ENCODE data around the gene EVI5L.
A peak's percentile ranks its signal among the peaks of the same experiment; 100 is the strongest.

EVI5L gene

DNA sequence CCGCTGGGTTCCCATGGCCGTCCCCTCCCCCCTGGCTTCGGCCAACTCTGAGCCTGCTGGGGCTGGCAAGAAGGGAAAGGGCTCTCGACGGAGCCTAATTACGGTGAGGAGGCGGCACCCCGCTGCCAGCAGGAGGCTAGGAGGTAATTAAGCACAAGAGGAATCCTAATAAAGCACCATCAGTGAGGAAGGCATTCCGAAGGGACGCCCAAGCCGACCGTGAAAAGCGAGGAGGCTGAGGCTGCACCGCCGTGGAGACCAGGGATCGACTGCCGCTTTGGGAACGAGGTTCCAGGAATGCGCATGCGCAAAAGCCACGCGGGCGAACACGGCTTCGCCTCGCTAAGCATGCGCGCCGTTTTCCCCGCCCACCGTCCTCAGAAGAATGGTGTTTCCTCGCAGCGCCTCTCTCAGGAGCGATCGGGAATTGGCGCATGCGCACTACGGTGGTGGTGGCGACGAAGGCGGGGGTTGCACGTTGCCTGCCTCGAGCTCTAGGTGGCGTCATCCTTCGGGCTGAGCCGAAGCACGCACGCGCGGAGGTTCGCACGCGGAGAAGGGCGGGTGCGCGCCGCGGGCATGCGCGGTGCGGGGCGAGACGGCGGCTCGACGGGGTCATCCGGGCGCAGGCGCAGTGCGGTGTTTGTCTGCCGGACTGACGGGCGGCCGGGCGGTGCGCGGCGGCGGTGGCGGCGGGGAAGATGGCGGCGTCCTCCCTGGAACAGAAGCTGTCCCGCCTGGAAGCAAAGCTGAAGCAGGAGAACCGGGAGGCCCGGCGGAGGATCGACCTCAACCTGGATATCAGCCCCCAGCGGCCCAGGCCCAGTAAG, 73.4 kb downstream of the EVI5L start, which contains the start of gene MAP2K7:
MAP2K7 (plus strand) TSS at position 634 of the 830 bp plus-strand sequence; CDS start at position 702, 68 bp downstream.
- DNase-seq: peak; percentile 98

DNA sequence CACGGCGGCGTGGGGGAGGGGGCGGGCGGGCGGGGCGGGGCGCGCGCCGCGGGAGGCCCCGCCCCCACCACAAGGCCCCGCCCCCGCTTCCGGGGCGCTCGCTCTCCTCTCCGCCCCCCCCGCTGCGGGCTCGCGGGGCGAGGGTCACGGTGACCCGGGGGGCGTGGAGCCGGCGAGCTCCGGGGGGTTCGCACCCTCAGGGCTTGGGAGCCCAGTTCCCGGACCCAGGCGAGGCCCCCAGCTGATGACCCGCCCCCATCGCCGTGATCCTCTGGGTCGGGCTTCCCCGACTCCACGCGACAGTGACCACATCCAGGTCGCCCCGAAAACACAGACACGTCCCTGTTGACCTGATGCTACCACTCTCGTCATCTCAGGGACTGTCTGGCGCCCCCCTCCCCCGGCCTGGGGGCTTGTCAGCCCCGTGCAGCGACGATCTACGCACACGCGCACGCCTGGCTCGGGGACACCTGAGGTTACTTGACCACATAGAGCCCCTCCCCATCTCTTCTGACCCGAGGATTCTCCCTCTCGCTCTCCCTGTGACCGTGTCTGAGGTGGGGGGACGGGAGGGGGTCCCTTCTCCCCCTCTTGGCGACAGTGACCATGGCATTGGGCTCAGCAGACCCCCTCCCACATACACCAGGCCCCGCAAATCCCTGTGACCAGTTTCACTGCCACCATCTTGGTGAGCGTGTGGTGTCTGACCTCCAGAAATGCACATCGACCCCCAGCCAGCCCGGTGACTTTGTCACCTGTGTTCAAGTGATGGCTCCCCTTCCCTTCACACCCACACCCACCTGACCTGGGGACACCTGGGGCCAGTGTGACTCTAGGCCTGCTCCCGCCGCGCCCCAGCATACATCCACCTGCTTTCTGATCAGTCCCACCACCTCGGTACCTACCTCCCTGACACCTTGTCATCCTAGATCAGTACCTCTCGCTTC, 74.3 kb downstream of the EVI5L start:
- peak in 1 of 2 experiments; percentile 48 for DNase-seq

DNA sequence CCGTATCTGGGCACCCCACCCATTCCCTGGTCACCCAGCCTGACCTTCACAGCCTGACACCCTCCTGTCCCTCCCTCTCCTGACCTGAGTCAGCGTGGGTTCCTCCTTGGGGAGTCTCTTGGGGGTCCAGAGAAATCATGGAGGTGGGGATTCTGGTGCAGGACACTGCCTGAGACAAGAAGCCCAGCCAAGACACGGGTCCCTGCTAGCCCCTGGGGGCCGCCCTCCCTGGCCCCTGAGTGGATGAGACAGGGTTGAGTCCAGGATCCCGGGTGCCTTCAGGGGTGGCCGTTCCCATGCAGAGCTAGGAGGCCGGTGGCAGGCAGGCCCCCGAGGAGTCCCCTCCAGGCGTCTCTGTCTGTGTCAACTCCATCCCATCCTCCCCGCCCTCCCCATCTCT, 75.2 kb downstream of the EVI5L start:
- no peak for DNase-seq

DNA sequence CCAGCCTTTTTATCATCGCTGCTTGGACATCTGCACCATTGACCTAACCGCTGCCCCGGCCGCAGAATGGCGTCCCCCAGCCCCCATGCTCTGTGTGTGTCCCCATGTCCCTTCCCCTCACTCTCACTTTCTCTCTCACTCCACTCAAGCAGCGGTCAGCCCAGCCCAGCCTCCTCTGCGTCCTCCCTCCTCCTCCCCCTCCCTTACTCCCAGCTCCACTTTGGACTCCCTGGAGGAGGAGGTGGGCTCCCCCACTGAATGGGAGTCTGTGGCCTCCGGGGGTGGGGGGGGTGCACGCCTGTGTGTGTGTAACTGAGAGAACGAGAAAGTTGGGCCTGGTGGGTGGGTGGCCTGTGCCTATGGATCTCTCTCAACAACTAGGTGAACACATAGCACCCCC, 75.8 kb downstream of the EVI5L start:
- DNase-seq: no peak

DNA sequence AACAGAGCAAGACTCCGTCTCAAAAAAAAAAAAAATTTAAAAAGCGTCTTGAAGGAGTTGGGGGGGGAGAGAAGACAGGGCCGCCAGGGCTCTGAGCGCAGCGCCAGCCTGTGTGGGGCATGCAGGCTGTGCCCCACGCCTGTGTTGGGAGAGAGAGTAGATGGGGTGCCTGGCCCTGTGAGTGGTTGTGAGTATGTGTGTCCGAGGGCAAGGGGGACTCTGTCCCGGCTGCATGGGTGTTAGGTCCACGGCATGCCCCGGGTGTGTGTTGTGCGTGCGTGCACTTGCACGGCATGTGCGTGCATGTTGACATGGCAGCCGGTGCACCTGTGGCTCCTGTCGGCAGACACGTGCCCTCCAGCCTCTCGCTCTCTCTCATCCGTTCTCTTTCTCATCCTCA, 77.1 kb downstream of the EVI5L start:
- DNase-seq: no peak

DNA sequence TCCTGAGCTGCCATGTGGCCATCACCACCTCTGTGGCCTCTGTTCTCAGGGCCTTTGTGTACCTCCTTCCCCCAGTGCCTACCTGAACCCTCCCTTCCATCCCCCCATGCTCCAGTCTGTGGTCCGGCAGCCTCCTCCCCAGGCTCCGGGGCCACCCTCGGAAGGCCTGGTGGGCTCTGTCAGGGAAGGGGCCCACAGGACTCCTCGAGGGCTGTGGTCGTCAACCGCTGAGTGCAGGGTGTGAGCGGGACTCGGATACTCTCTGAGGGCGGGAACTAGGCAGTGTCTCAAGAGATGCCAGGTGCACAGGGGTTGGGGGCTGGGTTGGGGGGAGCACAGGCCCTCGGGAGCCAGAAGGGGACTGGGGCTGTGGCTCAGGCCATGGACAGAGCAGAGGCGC, 77.5 kb downstream of the EVI5L start:
- DNase-seq: no peak

DNA sequence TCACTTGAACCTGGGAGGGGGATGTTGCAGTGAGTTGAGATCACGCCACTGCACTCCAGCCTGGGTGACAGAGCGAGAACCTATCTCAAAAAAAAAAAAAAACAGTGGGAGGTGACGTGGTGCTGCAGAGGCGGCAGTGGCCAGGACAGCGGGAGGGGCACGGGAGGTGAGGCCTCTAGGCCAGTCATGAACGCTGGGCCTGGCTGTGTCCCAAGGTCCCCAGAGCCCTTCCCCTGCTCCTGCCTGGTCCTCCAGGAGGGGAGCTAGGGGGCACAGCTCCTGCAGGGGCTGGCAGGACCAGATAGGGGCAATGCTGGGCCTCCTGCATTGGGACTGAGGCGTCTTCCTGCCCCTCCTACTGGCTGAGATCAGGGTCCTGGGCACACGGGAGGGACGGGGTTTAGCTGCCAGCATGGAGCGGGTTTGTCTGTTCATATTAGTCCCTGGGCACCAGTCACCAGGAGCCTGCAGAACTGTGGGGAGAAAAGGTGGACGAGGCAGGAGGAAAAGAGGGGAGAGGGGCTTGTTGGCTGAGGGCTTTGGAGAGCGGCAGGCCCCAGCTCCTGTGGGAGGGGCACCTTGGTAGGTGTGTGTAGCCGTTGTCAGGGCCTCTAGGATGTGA, 78.2 kb downstream of the EVI5L start:
- DNase-seq: no peak

DNA sequence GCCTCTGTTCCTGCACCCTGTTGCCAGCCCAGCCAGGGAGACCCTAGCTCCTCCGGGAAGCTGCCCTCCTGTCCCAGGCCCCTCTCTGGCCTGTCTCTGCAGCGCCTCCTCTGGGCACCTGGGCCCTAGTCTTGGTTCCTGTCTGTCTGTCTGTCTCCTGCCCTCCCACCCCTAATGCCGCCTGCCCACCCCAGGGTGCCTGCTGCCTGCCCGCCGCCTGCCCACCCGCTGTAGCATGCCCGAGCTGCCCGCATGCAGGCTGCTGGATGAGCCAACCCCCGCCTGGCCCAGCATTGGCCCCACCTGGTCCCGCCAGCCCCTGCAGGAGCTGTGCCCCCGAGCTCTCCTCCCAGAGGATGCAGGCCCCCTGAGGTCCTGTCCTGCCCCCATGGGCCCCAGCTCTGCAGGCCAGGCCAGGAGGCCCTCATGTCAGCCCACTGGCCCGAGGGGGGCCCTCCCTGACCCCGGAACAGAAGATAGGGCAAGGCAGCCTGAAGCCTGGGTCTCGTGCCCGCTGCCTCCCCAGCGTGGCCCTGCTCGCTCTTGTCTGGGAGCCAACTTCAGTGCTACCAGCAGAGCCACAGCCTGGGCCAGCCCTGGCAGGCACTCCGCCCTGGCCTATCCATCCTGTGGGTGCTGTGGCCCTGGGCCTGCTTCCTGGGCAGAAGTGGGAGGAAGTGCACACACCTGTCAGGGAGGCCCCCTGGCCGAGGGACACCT, 78.9 kb downstream of the EVI5L start:
- no peak for DNase-seq

DNA sequence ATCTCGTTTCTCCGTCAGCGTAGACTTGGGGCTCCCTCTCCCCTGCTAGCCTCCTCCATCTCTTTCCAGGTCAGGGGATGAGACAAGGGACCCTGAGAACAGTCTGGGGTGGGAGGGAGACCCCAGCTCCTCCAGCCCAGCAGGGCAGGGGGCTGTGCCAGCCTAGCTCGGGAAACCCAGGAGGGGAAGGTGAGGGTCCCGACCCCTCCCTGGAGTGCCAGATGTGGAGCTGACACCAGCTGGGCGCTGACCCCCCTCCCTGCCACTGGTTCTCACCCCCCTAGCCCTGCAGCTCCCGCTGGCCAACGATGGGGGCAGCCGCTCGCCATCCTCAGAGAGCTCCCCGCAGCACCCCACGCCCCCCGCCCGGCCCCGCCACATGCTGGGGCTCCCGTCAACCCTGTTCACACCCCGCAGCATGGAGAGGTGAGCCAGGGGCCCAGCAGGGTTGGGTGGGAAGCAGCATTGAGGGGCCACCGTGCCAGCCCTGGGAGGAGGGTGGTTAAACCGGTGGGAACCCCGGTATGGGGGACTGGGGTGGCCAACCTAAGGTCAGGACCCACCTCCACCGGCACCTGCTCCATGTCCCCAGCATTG, 79.6 kb downstream of the EVI5L start:
- DNase-seq: no peak

DNA sequence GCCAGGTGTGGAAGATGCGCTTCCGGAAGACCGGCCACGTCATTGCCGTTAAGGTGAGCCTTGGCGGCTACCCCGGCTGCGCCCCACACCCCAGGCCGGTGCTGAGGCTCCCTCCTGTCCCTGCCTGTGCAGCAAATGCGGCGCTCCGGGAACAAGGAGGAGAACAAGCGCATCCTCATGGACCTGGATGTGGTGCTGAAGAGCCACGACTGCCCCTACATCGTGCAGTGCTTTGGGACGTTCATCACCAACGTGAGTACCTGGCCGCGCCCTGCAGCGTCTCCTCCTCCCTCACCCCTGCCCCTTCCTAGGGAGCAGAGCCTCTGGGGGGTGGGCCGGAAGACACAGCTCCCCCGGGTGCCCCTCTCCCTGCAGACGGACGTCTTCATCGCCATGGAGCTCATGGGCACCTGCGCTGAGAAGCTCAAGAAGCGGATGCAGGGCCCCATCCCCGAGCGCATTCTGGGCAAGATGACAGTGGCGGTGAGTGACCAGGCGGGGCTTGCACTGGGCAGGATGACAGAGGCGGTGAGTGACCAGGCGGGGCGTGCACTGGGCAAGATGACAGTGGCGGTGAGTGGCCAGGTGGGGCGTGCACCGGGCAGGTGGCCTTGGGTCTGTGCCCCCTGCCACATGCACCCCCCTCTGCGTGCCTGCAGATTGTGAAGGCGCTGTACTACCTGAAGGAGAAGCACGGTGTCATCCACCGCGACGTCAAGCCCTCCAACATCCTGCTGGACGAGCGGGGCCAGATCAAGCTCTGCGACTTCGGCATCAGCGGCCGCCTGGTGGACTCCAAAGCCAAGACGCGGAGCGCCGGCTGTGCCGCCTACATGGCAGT, 80.5 kb downstream of the EVI5L start:
- DNase-seq: no peak

DNA sequence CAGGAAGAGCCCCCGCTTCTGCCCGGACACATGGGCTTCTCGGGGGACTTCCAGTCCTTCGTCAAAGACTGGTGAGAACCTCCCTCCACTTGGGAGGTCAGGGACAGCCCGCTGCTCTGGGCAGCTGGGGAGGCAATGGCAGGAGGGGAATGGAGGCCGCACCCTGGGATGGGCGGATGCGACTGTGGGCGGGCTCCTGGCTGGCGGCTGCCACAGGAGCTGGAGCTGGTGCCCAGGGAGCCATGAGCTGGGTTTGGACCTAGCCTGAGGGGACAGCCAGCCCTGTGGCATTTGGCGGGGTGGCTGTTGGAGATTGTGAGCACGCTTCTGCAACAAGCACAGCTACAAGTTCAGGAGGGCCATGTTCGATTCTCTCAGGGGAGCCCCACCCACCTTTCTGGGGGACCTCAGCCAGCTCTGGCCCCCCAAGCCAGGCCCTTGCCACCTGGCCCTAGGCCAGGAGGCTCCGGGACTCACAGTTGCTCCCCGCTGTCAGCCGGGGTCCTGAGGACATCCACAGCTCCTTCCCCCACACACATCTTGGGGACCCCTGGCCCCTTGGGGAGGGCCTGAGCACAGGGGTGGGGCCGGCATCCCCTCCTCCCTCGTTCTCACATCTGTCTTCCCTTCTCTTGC, 81.6 kb downstream of the EVI5L start:
- no peak for DNase-seq

DNA sequence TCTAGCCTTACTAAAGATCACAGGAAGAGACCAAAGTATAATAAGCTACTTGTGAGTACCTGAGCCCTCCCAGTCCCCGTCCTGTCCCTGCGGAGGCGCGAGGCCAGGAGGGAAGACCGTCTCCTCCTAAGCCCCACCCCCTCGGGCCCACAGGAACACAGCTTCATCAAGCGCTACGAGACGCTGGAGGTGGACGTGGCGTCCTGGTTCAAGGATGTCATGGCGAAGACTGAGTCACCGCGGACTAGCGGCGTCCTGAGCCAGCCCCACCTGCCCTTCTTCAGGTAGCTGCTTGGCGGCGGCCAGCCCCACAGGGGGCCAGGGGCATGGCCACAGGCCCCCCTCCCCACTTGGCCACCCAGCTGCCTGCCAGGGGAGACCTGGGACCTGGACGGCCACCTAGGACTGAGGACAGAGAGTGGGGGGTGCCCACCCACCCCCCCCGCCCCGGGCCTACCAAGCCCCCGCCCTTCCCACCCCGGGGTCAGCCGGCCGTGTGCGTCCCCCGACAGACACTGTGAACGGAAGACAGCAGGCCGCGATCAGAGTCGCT, 82.2 kb downstream of the EVI5L start:
- no peak for DNase-seq

DNA sequence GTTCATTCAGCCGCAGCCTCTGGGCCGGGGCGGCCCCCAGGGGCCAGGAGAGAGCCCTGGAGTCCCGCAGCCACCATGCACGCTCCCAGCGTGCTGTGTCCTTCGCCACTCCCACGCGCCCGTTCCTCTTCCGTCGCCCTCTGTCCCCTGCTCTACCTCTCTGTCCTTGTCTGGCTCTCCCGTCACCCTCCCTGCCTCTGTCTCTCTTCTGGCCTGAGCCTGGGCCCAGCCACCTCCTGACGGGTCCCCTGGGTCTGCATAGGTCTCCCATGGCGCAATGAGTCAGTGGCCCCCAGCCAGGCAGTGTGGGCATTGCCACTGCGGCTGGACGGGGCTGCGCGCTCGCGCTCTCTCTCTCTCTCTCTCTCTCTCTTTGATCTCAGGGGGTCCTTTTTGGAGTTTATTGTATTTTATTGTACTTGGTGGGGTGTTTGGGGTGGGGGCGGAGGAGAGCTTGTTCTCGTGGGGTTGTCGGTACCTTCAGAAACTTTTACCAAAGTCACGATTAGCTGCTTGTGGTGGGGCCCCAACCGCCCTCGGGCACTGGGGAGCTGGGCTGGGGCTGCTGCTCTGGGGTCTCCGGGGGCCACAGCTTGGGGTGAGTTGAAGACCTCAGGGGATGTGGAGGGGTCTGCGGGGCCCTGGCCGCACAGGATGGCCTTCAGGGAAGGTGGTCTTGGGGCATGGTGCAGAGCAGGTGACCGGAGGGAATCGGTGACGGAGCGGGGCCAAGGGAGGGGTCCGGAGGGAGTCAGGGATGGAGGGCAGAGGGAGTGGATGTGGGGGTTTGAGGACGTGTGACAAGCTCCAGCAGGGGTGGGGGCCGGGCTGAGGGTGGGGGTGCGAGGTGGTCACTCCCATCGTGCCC, 82.9 kb downstream of the EVI5L start:
- no peak for DNase-seq

DNA sequence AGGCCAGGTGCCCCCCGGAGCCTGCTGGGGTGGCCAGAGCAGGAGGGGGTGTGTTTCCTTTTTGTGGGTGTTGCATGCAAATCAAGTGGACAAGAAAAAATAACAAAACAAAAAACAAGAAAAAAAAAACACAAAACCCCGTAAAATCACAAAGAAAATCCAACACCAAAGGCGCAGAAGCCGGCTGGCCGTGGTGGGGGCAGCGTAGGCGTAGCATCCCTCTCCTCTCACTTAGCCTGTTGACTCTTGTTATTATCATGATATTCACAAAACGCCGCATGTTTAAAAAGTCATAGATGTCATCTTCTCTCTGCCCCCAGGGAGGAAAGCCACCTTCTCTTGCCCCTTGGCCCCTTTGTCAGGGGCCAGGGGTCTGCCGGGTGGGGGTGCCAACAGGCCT, 83.6 kb downstream of the EVI5L start:
- no peak for DNase-seq

DNA sequence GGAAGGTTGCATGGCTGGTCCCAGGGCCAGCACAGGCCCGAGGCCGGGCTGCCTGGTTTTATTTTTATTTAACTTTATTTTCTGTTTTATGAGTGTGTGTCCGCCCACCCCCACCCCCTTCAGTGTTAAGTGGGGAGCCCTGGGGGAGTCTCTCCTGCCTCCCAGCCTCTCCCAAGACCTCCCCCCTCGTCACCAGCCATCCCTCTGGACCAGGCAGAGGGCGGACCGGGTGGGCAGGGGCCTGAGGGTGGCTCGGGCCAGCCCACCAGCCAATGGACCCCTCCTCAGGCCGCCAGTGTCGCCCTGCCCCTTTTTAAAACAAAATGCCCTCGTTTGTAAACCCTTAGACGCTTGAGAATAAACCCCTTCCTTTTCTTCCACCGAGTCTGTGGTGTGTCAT, 84.1 kb downstream of the EVI5L start:
- DNase-seq: no peak

Measured in SHP77 (cell line).